Heart left ventricle (tissue), 13 donors: Measurements from ENCODE around the gene TM2D1.

Source experiments
- POLR2A ChIP-seq, 2 donors: fragments of 450-650 bp; IDR thresholded peaks; one replicate each; pipeline ENCODE4 v1.6.1; 2017; ENCODE audit warnings: antibody characterized with exemption in 2 of 2, mild to moderate bottlenecking in 2 of 2, moderate library complexity in 2 of 2
- TF ChIP-seq, protein P1 (sequence below), 12 donors: fragments of 200-600 bp; sonication (generic) in 4 of 12; IDR thresholded peaks; one replicate each; pipeline versions ENCODE4 v1.5.0 to v1.8.0; 2018 to 2022; ENCODE audit warnings: antibody characterized with exemption in 12 of 12, mild to moderate bottlenecking in 5 of 12
- donor health status: ischemic (EF 13 %, LVEDD 7.1; RV severe dilation, severe dysfunction).
- donor health status: DM: no; HTN: yes; CAD: no.
- donor health status: DM: no; HTN: no; CAD: no.
- donor health status: ischemic (EF 25% LVEDD 6.9; RV normal size, moderate dysfunction).
- donor health status: ischemic (EF 25% LVEDD 5.7; RV mildly dilated, moderate dysfunction).
- donor health status: ischemic (EF 35%, LVEDD 5.7; RV mildly dilated, moderate dysfunction).
- donor health status: nonischemic (EF 11% LVEDD 7.7; RV severe dilation, severe dysfunction).
- donor health status: DM: yes; HTN: yes; CAD: no.
- donor health status: PGD.
- donor health status: ischemic (EF 29% LVEDD 5.4; RV normal size, mild dysfunction).
- donor health status: nonischemic (EF 23%, LVEDD 6.1; RV moderate dilation, normal function).

- TF ChIP-seq, protein P1, sequence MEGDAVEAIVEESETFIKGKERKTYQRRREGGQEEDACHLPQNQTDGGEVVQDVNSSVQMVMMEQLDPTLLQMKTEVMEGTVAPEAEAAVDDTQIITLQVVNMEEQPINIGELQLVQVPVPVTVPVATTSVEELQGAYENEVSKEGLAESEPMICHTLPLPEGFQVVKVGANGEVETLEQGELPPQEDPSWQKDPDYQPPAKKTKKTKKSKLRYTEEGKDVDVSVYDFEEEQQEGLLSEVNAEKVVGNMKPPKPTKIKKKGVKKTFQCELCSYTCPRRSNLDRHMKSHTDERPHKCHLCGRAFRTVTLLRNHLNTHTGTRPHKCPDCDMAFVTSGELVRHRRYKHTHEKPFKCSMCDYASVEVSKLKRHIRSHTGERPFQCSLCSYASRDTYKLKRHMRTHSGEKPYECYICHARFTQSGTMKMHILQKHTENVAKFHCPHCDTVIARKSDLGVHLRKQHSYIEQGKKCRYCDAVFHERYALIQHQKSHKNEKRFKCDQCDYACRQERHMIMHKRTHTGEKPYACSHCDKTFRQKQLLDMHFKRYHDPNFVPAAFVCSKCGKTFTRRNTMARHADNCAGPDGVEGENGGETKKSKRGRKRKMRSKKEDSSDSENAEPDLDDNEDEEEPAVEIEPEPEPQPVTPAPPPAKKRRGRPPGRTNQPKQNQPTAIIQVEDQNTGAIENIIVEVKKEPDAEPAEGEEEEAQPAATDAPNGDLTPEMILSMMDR (IDR thresholded peaks at IDR 0.05), result no peak
- TF ChIP-seq POLR2A (IDR thresholded peaks at IDR 0.05), result no peak
These were observed 2.6 kb upstream of the TM2D1 start for GRCh38 chr1:61727544-61727943.
